ENCODE results near the gene CHPF.

Gene CHPF

DNA sequence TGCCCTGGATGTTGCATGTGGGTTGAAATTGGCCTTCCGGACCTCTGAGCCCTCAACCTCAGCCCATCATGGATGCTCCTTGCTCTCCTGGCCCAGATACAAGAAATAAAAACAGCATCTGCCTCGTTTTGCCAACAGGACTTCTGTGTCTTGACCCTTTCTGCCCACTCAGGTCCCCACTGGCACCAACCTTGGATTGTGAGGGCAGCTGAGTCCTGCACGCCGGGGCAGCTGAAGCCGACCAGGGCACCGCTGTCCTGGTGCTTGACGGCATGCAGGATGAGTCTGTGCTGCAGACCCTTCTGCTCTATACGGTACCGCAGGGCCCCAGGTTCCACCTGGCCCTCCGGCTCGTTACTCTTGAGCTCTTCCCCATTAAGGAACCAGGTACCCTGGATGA is 23.0 kb upstream of the CHPF start:
- DNase-seq, result no peak

DNA sequence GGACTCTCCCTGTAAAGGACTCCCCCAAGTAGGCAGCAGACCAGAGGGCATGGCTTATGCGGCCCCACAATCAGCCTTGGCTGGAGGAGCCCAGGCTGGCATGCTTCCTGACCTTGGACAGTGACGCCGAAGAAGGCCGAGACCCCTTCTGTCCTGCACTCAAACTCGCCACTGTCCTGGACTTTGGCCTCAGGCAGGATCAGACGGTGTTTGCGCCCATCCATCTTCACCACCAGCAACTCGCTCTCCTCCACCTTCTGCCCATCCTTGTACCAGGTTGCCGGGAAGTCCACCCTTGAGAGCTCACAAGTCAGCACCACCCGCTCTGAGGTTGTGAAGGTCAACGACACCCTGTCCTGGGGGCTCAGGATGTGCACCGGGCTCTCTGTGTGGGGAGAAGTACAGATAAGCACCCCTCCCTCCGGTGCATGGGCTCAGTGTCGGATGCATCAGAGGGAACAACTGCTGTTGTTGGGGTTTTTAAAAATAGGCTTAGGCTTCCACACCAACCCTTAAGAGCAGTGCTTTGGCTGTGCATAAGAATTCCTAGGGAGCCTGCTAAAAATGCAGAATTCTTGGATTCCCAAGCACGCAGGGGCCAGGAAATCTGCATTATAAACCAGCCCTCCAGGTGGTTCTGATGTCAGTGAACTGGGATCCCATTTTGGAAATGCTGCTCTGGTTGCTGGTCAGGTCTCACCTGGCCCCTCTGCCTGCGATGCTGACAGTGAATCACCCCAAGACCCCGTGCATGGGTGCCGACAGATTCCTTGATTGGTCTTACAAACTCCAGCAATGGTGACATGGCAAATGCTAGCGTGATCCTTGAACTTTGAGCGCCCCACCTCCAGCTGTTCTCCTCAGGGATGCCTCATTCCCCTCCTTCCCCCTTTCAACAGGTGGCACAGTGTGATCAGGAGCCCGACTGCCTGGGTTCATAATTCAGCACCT is 21.8 kb upstream of the CHPF start:
- DNase-seq, result no peak

DNA sequence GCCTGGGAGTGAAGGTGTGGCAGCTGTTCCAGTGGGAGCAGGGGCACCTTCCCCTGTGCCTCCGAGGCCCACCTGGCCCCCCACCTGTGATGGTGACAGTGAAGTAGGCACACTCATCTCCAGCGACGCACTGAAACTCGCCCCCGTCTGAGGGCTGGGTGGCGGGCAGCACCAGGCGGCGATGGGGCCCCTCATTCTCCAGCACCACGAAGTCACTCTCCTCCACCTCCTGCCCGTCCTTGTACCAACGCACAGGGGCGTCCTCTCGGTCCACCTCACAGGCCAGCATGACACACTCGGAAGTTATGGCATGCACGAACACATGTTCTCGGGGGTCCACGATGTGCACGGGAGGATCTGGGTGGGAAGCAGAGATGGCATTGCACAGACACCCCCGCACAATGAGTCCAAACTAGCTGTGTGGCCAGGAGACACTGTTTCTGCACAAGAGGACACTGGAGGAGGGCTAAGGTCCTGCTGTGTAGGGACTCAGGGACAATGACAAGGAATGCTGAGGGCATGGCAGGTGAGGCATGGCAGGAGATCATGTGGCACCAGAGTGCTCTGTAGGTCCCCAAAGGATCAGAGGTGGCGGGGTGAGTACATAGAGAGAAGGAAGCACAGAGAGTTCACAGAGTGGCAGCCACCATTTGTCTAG is 19.8 kb upstream of the CHPF start:
- no peak for DNase-seq

DNA sequence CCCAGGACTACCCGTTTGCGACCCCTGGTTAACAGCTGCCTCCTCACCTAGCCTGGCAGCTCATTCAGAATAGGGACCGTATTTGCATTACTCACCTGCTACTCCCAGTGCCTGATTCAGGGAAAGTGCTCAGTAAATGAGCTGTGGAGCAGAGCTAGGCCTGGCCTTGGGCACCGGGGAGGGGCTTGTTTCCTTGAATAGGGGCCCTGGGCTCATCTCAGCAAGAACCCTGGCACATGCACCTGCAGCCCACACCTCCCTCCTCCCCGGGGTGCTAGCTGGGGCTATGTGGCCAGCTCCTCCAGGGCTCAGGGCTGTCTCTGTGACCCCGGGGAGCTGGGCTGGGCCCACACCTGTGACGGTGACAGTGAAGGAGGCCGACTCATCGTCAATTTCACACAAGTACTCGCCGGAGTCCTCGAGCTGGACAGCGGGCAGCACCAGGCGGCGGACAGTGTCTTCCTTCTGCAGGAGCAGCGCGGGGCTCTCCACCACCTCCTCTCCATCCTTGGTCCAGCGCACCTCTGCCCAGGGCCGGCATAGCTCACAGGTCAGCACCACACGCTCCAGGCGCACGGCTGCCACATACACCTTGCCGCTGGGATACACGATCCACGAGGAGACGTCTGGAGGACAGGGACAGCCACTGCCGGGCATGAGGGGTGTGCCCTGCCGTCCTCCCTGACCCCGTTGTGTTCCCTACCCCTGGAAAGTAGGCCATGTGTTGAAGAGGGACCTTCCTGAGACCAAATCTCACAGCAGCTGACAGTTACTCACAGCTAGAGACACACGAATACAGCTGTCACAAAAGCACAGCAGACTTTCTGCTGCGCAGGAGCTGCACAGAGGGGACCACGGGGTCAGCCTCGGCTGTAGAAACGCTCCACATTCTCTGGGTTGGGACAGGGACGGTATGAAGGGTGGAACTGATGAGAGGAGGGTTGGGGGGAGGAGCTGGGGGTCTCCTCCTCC is 18.7 kb upstream of the CHPF start:
- DNase-seq, result no peak

DNA sequence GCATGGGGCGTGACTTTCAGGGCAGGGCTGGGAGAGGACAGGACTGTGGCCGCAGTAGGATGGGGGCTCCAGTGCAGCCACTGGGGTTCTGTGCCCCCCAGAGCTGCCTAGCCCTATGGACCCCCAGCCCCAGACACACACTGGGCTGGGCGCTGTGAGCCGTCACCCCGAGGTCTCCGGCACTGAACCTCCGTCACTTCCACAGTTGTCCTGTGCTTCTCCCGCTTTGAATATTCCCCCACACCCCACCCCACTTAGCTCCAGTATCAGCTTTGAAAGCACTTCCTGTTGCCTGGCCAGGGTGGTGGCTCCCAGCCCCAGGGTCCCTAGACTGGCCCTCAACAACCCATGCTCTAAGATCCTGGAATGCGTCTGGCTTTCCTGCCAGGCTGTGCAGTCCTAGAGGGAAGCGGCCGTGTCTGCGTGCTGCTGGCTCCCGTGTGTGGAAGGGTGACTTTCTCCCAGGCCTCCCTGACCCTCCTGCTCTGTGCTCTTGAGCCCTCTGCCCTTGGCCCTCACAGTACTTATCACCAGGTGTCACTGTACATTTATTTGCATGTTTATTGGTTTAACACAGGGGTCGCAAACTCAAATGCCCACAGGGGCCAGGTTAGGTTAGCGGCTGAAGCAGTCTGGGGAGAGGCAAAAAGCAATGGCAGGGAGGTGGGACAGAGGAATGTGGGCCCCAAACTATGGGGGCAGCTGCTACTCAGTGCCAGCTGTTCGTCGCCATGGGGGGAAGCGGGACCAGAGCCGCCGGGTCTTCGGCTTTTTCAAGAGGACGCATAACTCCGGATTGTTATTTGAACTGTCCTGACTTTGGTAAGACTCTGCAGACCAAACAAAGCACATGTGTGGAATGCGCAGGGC is 17.8 kb upstream of the CHPF start:
- DNase-seq, result no peak

DNA sequence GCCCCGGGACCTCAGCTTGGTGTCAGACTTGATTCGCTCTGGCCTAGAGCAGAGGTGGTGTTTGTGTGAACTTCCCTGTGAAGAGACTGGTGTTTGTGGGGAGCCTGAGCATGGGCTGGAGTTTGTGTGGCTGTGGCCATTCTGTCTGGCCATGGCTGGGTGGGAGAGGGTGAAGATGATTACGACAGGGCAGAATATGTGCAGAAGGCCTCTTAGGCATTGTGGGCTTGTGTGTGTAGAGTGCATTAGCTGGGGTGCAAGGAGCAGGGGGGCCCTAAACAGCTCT is 17.2 kb upstream of the CHPF start:
- no peak for DNase-seq

DNA sequence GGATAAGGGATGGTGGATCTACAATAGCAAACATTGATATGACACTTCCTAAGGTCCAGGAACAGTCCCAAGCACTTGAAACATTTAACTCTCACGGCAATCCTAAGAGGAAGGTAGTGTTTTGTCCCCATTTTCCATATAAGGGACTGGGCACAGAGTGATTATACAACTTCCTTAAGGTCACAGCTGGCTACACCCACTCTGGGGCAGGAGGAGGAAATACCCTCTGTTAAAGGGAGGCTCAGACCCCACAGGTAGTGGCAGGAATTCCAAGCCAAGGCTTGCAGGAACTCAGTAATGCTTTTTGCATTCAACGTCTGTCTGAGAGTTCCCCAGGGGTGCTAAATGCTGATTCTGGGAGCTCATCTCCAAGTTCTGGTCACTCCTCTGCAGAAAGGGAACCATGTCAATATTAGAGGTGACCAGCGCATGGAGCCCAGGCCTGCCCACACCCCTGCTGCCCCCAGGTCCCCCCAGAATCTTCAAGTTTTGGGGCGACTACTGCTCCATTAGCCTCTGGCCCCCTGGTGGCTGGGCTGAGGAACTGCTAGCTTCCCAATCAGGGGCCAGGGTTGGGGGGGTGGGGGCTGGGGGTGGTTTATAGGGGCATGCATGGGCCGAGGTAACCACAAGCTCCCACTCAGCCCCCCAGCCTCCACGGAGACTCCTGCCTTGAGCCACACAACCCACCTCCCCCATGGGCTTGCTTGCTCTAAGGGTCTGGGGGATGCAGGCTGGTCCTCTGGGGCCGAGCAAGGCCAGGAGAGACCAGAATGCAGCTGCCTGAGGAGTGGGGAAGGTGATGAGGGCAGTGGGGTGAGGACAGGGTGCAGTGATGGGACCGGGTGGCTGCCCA is 16.7 kb upstream of the CHPF start:
- no peak for DNase-seq

DNA sequence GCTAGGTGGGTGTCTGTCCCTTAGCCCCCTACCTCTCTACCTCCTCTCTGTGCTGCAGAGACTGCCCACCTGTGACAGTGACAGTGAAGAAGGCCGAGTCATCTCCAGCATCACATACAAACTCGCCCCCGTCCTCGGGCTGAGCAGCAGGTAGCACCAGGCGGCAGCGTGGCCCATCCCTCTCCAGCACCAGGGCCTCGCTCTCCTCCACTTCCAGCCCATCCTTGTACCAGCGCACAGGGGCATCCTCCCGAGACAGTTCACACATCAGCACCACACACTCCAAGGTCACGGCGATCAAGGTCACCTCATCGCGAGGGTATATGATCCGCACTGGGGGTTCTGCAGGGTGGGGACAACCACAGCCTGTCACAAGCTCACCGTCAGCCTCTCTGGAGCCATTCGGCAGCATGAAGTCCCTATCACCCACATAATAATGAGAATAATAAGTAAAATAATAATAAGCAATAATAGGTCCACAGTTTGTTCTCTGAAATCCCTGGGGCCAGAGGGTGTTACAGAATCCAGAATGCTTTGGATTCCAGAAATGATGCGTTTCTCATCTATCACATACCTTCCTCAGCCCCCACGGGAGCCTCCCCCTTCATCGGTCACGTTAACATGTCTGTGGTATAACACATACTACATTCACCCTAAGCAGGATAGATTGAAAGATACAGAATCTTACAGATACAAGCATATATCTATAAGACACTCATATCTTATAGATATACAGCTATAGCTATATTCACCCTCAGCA is 15.7 kb upstream of the CHPF start:
- DNase-seq, result no peak

DNA sequence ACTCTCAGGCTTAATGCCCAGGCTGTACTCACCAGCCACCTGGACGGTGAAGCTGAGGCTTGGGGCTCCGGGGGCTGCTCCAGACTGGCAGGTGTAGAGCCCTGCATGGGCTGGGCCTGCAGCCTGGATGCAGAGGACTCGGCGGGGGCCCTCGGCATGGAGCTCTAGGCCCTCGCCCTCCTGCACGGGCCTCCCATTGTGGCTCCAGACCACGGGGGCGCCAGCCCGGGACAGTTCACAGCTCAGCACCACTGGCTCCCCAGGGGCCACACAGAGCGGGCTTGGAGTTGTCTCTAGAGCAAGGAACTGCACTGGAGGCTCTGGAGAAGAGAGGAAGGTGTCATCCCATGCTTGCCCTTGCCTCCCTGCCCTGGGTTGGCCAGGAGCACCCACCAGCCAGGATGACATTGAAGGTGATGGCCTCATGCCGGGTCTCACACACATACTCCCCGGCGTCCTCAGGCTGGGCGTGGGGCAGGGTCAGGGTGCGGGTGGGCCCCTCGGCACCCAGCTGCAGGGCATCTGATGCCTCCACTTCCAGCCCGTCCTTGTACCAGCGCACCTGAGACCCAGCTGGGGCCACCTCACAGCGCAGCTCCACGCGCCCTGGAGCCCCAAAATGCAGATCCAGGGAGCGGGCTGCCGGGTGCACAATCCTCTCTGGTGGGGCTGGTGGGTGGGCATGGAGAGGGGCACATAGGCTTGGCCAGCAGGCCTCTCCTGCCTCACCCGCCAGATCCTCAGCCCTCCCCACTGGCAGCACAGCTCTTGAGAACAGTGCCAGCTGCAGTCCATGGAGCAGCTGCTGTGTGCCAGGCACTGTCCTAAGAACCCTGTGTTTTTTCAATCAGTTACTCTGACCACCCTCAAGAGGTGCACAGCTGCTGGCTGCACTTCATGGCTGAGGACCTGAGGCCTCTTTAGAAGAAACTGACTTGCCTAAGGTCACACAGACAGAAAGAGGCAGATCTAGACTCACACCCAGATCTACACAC is 14.5 kb upstream of the CHPF start:
- DNase-seq, result no peak

DNA sequence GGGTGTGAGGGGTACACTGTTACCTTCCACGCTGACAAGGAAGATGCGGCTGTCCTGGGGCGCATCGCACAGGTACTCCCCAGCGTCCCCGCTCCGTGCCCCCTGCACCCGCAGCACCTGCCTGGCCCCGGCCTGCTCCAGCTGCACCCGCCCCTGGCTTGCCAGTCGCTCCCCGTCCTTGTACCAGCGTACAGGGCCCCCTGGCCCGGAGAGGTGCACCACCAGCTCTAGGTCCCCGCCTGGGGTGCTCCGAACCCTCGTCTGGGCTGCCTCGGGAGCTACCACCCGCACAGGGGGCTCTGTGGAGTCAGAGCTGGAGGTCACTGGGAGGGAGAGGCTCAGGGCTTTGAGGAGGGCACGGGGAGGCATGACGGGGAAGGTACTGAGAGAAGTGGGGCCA is 13.7 kb upstream of the CHPF start:
- DNase-seq, result no peak

DNA sequence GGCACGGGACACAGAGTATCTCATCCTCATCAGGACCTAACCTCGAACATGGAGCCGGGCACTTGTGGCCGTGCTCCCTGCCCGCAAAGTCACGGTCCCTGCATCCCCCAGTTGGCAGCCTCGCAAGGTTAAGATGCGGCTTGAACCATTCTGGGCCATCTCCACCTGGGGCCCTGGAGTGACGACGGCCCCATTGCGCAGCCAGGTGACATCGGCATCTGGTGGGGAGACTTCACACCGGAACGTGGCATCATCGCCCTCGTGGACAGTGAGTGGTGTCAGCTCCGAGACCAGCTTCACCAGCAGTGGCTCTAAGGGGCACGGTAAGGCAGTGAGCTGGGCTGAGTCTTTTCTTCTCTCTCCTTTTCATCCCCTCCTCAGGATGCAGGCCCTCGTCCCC is 12.8 kb upstream of the CHPF start:
- no peak for DNase-seq

DNA sequence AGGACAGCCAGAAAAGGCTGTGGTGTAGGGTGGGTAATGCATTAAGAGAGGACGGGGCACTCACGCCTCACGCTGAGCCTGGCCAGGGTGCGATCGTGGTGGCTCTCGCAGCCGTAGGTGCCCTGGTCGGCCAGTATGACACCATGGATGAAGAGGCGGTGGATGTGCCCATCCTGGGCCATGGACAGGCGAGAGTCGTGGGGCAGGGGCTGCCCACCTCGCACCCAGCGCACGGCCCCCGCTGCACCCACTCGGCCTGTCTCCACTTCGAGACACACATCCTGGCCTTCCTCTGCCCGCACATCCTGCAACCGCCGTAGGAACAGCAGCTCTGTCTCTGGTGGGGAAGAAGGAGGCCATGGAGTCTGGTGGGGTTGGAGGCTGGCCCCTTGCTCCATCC is 12.3 kb upstream of the CHPF start:
- DNase-seq, result no peak

DNA sequence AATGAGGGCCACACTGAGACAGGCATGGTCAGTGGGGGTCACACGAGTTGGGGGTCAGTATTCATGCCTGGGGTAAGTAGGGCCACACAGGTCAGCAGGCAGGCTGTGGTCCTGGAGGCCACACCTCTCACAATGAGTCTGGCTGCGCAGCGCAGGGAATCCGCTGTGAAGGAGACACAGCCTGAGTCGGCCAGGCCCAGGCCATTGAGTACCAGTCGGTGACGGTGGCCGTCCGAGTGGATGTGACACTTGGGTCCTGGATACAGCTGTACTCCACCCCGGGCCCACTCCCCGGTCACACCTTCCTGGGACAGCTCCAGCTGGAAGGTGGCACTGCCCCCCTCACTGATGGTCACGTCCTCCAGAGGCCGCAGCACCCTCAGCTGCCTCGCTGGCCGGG is 10.7 kb upstream of the CHPF start:
- no peak for DNase-seq

DNA sequence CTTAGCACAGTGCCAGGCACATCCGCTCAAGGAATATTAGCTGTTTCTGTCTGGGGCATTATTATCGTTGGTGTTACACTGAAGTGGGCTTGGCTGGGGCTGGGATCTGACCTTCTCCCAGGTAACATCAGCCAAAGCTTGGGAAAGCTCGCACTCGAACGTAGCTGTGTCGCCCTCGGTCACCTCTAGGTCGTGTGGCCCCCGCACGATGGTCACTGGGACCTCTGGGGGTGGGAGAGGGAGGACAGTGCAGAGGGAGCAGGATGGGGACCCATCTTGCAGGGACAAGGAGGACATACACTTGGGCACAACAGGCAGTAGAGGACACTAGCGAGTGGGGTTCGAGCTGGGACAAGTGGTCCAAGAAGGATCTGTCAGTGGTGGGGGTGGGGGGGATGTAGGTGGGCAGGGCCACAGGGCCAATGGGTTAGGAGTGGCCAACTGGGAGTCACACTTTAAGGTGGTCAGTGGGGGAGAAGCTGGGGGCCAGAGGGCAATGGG is 9.9 kb upstream of the CHPF start:
- DNase-seq, result no peak

DNA sequence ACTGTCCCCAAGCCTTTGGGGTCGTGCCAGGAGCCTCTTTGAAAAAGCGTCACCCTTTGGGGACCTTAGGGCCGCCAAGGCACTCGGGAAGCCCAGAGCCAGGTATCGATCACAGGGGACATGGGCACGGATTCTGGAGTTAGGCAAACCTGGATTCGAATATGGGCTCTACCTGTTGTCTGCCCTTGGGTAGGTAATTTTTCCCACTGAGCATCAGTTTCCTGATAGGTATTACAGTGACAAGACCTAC is 9.5 kb upstream of the CHPF start:
- DNase-seq, result no peak

DNA sequence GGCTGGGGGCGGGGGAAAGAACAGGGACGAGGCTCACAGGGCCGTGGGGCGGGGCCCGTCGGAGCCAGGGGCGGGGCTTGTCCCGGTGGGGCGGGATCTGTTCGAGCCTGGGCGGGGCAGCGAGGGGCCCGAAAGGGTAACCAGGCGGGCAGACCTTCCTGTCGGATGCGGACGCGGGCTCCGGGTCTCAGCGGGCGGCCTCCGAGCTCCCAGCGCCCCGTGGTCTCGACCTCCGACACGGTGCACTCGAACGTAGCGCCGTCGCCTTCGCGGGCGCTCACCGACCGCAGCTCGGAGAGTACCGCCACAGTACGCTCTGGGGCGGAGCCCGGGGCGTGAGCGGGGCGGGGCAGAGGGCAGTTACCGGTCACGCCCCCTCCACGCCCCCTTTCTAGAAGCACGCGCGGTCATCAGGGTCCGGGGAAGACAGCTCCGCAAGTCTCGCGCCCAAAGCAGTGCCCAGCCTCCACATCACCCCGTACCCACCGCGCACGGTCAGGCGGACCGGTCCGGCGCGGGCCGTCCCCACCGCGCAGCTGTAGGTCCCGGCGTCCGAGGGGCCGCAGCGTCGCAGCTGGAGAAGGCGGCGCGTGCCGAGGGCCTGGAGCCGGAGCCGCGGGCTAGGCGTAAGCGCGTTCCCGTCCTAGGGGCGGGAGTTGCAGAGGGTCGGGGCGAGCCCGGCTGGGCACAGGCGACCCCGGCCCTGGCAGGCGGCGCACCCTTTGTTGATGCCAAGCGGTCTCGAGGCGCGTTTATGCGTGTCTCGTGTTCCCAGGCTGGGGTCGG is 9.0 kb upstream of the CHPF start:
- no peak for DNase-seq

DNA sequence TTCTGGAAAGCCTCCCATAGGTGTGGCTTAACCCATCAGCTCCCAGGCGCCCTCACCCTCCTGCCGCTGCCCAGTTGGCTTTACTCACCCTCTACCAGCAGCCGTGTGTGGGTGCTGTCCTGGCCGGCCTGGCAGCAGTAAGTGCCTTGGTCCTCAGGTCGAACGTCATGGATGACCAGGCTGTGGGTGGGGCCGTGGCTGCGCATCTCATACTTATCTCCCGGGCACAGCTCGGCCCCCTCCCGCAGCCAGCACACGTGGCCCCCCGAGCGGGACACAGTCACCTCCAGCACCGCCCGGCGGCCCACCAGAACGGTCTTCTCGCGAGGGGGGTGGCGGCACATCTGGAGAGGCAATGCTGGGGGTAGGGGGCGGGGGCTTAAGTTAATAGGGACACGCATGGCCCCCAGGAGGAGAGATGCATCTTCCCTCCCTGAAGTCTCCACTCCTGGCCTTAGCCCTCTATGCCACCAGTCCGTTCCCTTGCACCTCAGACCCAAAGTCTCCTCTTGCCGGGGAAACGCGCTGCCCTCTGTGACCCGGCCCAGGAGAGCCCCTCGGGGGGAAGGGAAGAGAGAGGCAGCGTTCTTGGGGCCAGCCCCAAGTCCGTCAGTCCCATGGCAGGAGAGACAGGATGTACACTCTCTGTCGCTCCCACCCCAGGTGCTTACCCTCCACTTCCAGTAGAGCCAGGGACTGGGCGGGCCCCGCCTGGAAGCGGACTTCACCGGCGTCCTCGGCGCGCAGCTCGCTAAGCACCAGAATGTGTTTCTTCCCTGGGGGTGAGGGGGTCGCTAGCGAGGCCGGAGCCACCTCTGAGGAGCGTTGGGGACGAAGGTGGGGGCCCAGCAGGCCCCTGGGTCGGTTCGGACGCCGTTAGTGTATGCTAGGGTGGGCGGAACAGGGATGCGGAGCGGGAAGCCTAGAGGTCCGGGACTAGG is 8.1 kb upstream of the CHPF start:
- no peak for DNase-seq

DNA sequence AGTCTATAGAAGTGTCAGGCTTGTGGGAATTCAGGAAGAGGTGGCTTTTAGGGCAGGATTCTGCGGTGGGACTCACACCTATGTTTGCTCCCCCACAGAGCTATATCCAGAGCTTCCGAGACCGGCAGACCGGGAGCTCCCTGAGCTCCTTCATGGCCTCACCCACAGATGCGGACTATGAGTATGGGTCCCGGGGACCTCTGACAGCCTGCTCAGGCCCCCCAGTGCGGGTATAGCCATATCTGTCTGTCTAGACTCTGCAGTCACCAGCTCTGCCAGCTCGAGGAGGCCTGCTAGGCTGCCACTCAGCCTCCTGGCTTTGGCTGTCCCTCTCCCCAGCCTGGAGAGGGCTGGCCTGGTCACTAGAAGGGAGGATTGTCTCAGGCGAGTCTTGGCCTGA is 6.0 kb upstream of the CHPF start:
- no peak for DNase-seq
